IMR-90 (cell line): ENCODE measurements around the gene PLEKHH1. TPM values are rescaled to one million over a fixed set of nuclear protein-coding genes. Genes with fewer than 3 reads are reported as not detected.

Source experiments
- ATAC-seq: fragments of 200-7000 bp; cut with Tn5 transposase; 2 replicates; pipeline ENCODE4 v1.9.1; 2020; ENCODE audit warnings: low read depth, mild to moderate bottlenecking, moderate library complexity
- BruUV-seq: library from RNA; stranded (reverse); fragments of 400-500 nt; replicated peaks from 2 replicates; lab custom pipeline; 2021; lab: Mats Ljungman, UMichigan
- CTCF ChIA-PET: fragments of 300-600 bp; formaldehyde crosslinking; extraction: SDS; loops from one replicate; lab custom pipeline; 2021; ENCODE audit warnings: antibody characterized with exemption; lab: Yijun Ruan, JAX
- POLR2A ChIA-PET: fragments of 300-600 bp; sonication (Branson Sonifier 250); formaldehyde crosslinking; loops from one replicate; lab custom pipeline; 2022; ENCODE audit warnings: antibody characterized with exemption; ENCODE audit not compliant: unreplicated experiment; lab: Charles Lee
- DNase-seq: peaks from one replicate; pipeline ENCODE4 v3.0.0; 2013
- H2AFZ ChIP-seq: replicated peaks from 2 replicates; pipeline ENCODE3; 2013; ENCODE audit warnings: low read length, mild to moderate bottlenecking; ENCODE audit not compliant: poor library complexity
- H2AK5ac ChIP-seq: 2 replicates; pipeline ENCODE4 v1.6.1; 2013; ENCODE audit warnings: low read depth, low read length, inconsistent platforms
- H2AK9ac ChIP-seq: replicated peaks from 2 replicates; pipeline ENCODE3; 2013; ENCODE audit warnings: mild to moderate bottlenecking, low read depth, low read length, moderate library complexity; ENCODE audit not compliant: poor library complexity
- H2BK120ac ChIP-seq: 2 replicates; pipeline ENCODE4 v1.6.1; 2013; ENCODE audit warnings: low read depth, low read length, inconsistent platforms
- H2BK15ac ChIP-seq: 3 replicates; pipeline ENCODE4 v1.6.1; 2013; ENCODE audit warnings: low read depth, low read length, inconsistent platforms
- H2BK20ac ChIP-seq: 2 replicates; pipeline ENCODE4 v1.6.1; 2013; ENCODE audit warnings: low read depth, mild to moderate bottlenecking, inconsistent platforms, low read length, moderate library complexity
- H2BK5ac ChIP-seq: 2 replicates; pipeline ENCODE4 v1.6.1; 2013; ENCODE audit warnings: mild to moderate bottlenecking, low read depth, low read length, inconsistent platforms; ENCODE audit not compliant: poor library complexity, severe bottlenecking
- H3K14ac ChIP-seq: replicated peaks from 2 replicates; pipeline ENCODE4 v1.6.1; 2013; ENCODE audit warnings: low read depth, low read length, inconsistent platforms
- H3K18ac ChIP-seq: 2 replicates; pipeline ENCODE4 v1.6.1; 2013; ENCODE audit warnings: low read depth, low read length, control low read depth
- H3K23ac ChIP-seq: 2 replicates; pipeline ENCODE4 v1.6.1; 2013; ENCODE audit warnings: low read depth, low read length, inconsistent platforms
- H3K27ac ChIP-seq: 2 replicates; pipeline ENCODE4 v1.5.1; 2013; ENCODE audit warnings: mild to moderate bottlenecking, control low read depth, low read length; ENCODE audit not compliant: insufficient read depth
- H3K27me3 ChIP-seq: 2 replicates; pipeline ENCODE4 v1.6.1; 2013; ENCODE audit warnings: low read length; ENCODE audit not compliant: control insufficient read depth, insufficient read depth
- H3K36me3 ChIP-seq: 2 replicates; pipeline ENCODE4 v1.6.1; 2013; ENCODE audit warnings: low read length, mixed read lengths; ENCODE audit not compliant: control insufficient read depth, insufficient read depth
- H3K4ac ChIP-seq: 2 replicates; pipeline ENCODE4 v1.6.1; 2013; ENCODE audit warnings: low read depth, low read length, inconsistent platforms
- H3K4me1 ChIP-seq: 2 replicates; pipeline ENCODE4 v1.6.1; 2013; ENCODE audit warnings: low read length, mixed read lengths; ENCODE audit not compliant: control insufficient read depth, insufficient read depth
- H3K4me2 ChIP-seq: 2 replicates; pipeline ENCODE4 v1.6.1; 2013; ENCODE audit warnings: low read depth, mild to moderate bottlenecking, control low read depth, low read length, moderate library complexity
- H3K4me3 ChIP-seq: 2 replicates; pipeline ENCODE4 v1.5.1; 2013; ENCODE audit warnings: low read depth, mild to moderate bottlenecking, control low read depth, low read length, moderate library complexity; ENCODE audit not compliant: insufficient read depth
- H3K56ac ChIP-seq: 2 replicates; pipeline ENCODE4 v1.6.1; 2013; ENCODE audit warnings: low read length, inconsistent platforms; ENCODE audit not compliant: insufficient read depth; ENCODE audit errors: extremely low read depth
- H3K79me1 ChIP-seq, 2 experiments: 2 replicates each; pipeline ENCODE4 v1.6.1; 2013; ENCODE audit warnings: low read length in 2 of 2, inconsistent platforms in 1 of 2, low read depth in 1 of 2
- H3K9ac ChIP-seq: 2 replicates; pipeline ENCODE4 v1.6.1; 2013; ENCODE audit warnings: low read depth, low read length, control low read depth
- H3K9me1 ChIP-seq: 2 replicates; pipeline ENCODE4 v1.6.1; 2013; ENCODE audit warnings: low read length, inconsistent platforms; ENCODE audit not compliant: insufficient read depth
- H3K9me3 ChIP-seq: 2 replicates; pipeline ENCODE4 v1.6.1; 2013; ENCODE audit warnings: low read length; ENCODE audit not compliant: control insufficient read depth, insufficient read depth
- H4K20me1 ChIP-seq: 2 replicates; pipeline ENCODE4 v1.6.1; 2013; ENCODE audit warnings: low read length, inconsistent platforms; ENCODE audit not compliant: insufficient read depth
- H4K5ac ChIP-seq: 2 replicates; pipeline ENCODE4 v1.6.1; 2013; ENCODE audit warnings: mild to moderate bottlenecking, low read depth, low read length, control low read depth
- H4K8ac ChIP-seq, 2 experiments: 2 replicates each; pipeline ENCODE4 v1.6.1; 2013; ENCODE audit warnings: low read depth in 2 of 2, low read length in 2 of 2, control low read depth in 1 of 2, inconsistent platforms in 1 of 2
- H4K91ac ChIP-seq: 2 replicates; pipeline ENCODE4 v1.6.1; 2013; ENCODE audit warnings: low read depth, low read length, inconsistent platforms; ENCODE audit not compliant: insufficient read depth
- MAFK ChIP-seq: IDR thresholded peaks from 2 replicates; pipeline ENCODE4 v1.6.1; 2012; ENCODE audit warnings: low read depth, low read length, improper control_type of control experiment
- RCOR1 ChIP-seq: IDR thresholded peaks from 2 replicates; pipeline ENCODE4 v1.6.1; 2012; ENCODE audit warnings: mild to moderate bottlenecking, low read length, improper control_type of control experiment; ENCODE audit not compliant: insufficient replicate concordance
- WGBS, 2 experiments: methylation state at CpG; one replicate each; pipeline versions ENCODE4 v1.1.5 to v1.1.7; 2013; ENCODE audit warnings: missing lambda C conversion rate in 2 of 2; ENCODE audit not compliant: insufficient read length in 1 of 2; ENCODE audit errors: extremely low coverage in 2 of 2; 5-methylcytosine and 5-hydroxymethylcytosine counted together
- dilution Hi-C: fragments of 300-500 bp; cut with HindIII; formaldehyde crosslinking; loops from one replicate; pipeline ENCODE4 v1.14.3; 2018; ENCODE audit warnings: low sequenced_read_pairs; ENCODE audit not compliant: unreplicated experiment
- in situ Hi-C: fragments of 300-500 bp; cut with MboI; formaldehyde crosslinking; loops from 3 replicates; pipeline ENCODE4 v1.14.3; 2019; ENCODE audit warnings: low sequenced_read_pairs, inconsistent platforms, mixed read lengths
- intact Hi-C: fragments of 100-400 bp; cut with micrococcal nuclease; formaldehyde crosslinking; loops from 2 replicates; pipeline ENCODE4 v1.10.0; 2022
- polyA plus RNA-seq, 3 experiments: library from polyadenylated mRNA; depleted of rRNA; stranded (reverse); fragments of >200 nt; gene quantifications; 2 replicates each; pipeline ENCODE4 v1.2.3, GENCODE V29; 2012; ENCODE audit warnings: low replicate concordance in 1 of 3
- total RNA-seq: library from RNA; depleted of rRNA; stranded (reverse); fragments of >200 nt; gene quantifications from 2 replicates; pipeline ENCODE4 v1.2.3, GENCODE V29; 2012

PLEKHH1 gene
- total and polyA plus RNA-seq, 2 of the 4 experiments (the other 2 are of a cell fraction), result under 0.01 to 0.34 TPM

- Histone ChIP-seq H3K9me3 (no peaks in the 10 kb centered on the region), H3K79me1 (no peaks in the 10 kb centered on the region), H2AFZ (peak overlapping the region; percentile 17), H3K4ac (no peak overlapping the region), H2BK20ac (no peak overlapping the region), H3K9me1 (no peaks in the 10 kb centered on the region), H3K18ac (no peak overlapping the region), H3K27me3 (no peaks in the 10 kb centered on the region), H3K23ac (no peak overlapping the region), H2BK15ac (no peak overlapping the region), H3K4me3 (no peak overlapping the region), H4K5ac (no peak overlapping the region), H3K4me1 (peaks cover 3% of the 10 kb centered on the region; the same call in 1 of the 2 replicates), H2AK5ac (no peak overlapping the region), H3K4me2 (peak overlapping the region; percentile 32; the same call in 1 of the 2 replicates), H3K56ac (no peak overlapping the region), H3K14ac (no peak overlapping the region), H4K91ac (no peak overlapping the region), H2AK9ac (no peak overlapping the region), H2BK5ac (peak overlapping the region; percentile 6), H3K27ac (no peak overlapping the region), H4K8ac (peak overlapping the region in 1 of 2 experiments; percentile 45; a peak in 1 of 4 replicates), H2BK120ac (no peak overlapping the region), H3K9ac (no peak overlapping the region), H3K36me3 (no peaks in the 10 kb centered on the region), H4K20me1 (no peaks in the 10 kb centered on the region)
- dilution Hi-C loops (no loop called here), in situ Hi-C loops (loop anchor here (5.0 kb wide), 1 partner anchor 45 kb away; no protein-coding TSS in a partner anchor), intact Hi-C loops (no loop called here)
- ChIA-PET CTCF (interaction anchor here (0.6 to 1.0 kb wide), 2 partner anchors 82 to 526 kb away, joined by 3 to 6 read pairs; no protein-coding TSS in a partner anchor), POLR2A (no interaction called here)
- WGBS, 2 experiments, result no CpG with 5 or more reads among the region's 4 CpGs
- no TSS peak for BruUV-seq
- DNase-seq, result peak; percentile 85
- peak; percentile 40 for ATAC-seq
- TF ChIP-seq RCOR1 (no peak), MAFK (peak; percentile 41)
These were observed 89.6 kb downstream of the PLEKHH1 start for GRCh38 chr14:67622675-67623074.
